Upper lobe of right lung (tissue), 1 donor: ENCODE data around the gene DENND1B. TPM values are rescaled to one million over a fixed set of nuclear protein-coding genes. Genes with fewer than 3 reads are reported as not detected.
A peak's percentile ranks its signal among the peaks of the same experiment; 100 is the strongest.

ENCODE experiments used
- ATAC-seq: fragments of 200-7000 bp; cut with Tn5 transposase; one replicate; pipeline ENCODE4 v1.9.1; 2020; ENCODE audit warnings: mild to moderate bottlenecking, moderate library complexity
- DNase-seq: peaks from one replicate; pipeline ENCODE4 v3.0.0-alpha.2; 2020
- H3K27ac ChIP-seq: fragments of 200-600 bp; one replicate; pipeline ENCODE4 v1.8.0; 2022
- H3K27me3 ChIP-seq: fragments of 200-600 bp; one replicate; pipeline ENCODE4 v1.8.0; 2022; ENCODE audit warnings: mild to moderate bottlenecking
- H3K36me3 ChIP-seq: fragments of 200-600 bp; one replicate; pipeline ENCODE4 v1.8.0; 2022
- H3K4me1 ChIP-seq: fragments of 200-600 bp; one replicate; pipeline ENCODE4 v1.8.0; 2022
- H3K4me3 ChIP-seq: fragments of 200-600 bp; one replicate; pipeline ENCODE4 v1.8.0; 2022; ENCODE audit warnings: mild to moderate bottlenecking
- H3K9me3 ChIP-seq: fragments of 200-600 bp; one replicate; pipeline ENCODE4 v1.8.0; 2022
- intact Hi-C: fragments of 100-400 bp; cut with DNase I; formaldehyde crosslinking; loops from one replicate; pipeline ENCODE4 v1.11.0; 2022
- total RNA-seq: library from RNA; stranded (reverse); fragmentation: NEBNext Ultra II Directional; extraction: Animal tissue kit (Norgen Biotek cat#: 25700); gene quantifications from one replicate; pipeline ENCODE4 v1.2.1, GENCODE V29; 2021
- TF ChIP-seq, protein P1 (sequence below): fragments of 200-600 bp; IDR thresholded peaks from one replicate; pipeline ENCODE4 v1.8.0; 2022; ENCODE audit warnings: antibody characterized with exemption
- donor health status: DM: no; HTN: yes; CAD: no; lungs with severe emphysema.

DENND1B gene
- total RNA-seq, 1 donor from 2014 or later: 20.1 TPM

DNA sequence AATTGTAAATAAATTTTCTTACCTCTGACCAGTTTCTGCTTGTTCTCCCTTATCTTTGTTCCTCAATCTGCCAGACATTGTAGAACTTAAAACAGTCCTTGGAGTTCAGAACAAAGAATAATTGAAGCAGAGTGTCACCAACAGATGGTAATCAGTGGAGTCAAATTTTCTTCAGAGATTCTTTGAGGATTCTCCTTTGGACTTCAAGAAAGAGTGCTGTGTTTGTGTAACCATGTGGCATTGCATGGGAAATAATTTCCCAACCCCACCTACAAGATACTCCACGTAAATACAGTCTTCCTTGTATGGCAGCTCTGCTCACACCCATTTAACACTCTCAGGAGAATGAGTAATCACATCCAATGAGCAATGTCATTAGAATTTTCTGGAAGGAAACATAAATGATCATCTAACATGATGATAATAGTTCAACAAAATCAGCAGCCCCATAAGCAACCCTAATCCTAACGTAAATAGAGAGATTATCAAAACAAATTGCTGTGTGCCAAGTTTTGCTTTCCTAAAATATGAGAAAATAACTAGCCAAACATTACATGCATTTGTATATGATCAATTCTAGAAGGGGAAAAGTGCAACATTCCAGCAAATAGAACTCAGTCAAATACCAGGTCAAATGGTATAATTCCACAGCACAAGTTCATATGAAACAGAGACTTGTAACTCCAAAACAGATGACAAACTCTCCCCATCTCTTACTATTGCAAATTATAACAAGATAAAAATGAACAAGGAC, 6.9 kb upstream of the DENND1B start:
- intact Hi-C loops: no loop called here
- Histone ChIP-seq H3K27me3 (no peaks in the 10 kb centered on the region), H3K27ac (no peak overlapping the region), H3K36me3 (no peaks in the 10 kb centered on the region), H3K4me1 (no peaks in the 10 kb centered on the region), H3K9me3 (no peaks in the 10 kb centered on the region), H3K4me3 (no peak overlapping the region)
- no peak for ATAC-seq
- no peak for DNase-seq
- TF ChIP-seq, protein P1, sequence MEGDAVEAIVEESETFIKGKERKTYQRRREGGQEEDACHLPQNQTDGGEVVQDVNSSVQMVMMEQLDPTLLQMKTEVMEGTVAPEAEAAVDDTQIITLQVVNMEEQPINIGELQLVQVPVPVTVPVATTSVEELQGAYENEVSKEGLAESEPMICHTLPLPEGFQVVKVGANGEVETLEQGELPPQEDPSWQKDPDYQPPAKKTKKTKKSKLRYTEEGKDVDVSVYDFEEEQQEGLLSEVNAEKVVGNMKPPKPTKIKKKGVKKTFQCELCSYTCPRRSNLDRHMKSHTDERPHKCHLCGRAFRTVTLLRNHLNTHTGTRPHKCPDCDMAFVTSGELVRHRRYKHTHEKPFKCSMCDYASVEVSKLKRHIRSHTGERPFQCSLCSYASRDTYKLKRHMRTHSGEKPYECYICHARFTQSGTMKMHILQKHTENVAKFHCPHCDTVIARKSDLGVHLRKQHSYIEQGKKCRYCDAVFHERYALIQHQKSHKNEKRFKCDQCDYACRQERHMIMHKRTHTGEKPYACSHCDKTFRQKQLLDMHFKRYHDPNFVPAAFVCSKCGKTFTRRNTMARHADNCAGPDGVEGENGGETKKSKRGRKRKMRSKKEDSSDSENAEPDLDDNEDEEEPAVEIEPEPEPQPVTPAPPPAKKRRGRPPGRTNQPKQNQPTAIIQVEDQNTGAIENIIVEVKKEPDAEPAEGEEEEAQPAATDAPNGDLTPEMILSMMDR: no peak

DNA sequence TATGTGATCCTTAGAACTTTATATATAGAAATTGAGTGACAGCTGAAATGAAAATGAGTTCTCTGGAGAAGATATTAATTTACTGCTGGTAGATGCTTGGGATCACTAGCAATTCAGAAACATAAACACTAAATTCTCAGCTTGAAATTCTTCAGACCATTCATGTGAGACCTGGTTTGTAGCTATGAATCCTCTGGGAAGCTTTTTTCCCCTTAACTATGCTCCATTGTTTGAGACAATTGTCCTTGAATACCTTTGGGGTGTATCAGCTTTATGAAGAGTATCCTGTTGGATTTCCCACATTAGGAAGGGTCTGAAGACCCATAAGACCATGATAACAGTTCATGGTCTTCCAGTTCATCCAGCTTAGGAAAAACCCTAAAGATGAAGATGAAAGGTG, 4.6 kb upstream of the DENND1B start:
- no peaks in the 10 kb centered on the region for H3K27me3 ChIP-seq
- DNase-seq: no peak
- no peak overlapping the region for H3K27ac ChIP-seq
- no peak overlapping the region for H3K4me3 ChIP-seq
- no peaks in the 10 kb centered on the region for H3K9me3 ChIP-seq
- intact Hi-C loops: no loop called here
- no peaks in the 10 kb centered on the region for H3K36me3 ChIP-seq
- TF ChIP-seq, protein P1: no peak
- peaks cover 7% of the 10 kb centered on the region for H3K4me1 ChIP-seq
- ATAC-seq: no peak

DNA sequence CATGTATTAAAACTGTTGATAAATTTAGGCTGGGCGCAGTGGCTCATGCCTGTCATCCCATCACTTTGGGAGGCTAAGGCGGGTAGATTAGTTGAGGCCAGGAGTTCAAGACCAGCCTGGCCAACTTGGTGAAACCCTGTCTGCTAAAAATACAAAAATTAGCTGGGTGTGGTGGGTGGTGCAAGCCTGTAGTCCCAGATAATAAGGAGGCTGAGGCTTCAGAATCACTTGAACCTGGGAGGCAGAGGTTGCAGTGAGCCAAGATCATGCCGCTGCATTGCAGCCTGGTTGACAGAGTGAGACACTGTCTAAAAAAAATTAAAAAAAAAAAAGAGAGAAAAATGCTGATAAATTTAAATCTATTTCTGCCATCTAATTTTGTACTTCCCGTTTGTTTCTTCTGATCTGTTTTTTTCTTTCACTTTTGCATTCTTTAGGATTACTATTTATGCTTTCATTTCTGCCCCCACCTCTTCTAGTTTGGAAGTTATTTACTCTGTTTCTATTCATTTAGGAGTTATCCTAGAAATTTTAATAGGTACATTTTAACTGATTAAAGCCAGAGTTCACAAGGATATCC, 3.2 kb upstream of the DENND1B start:
- no peaks in the 10 kb centered on the region for H3K27me3 ChIP-seq
- peaks cover 13% of the 10 kb centered on the region for H3K4me1 ChIP-seq
- intact Hi-C loops: no loop called here
- TF ChIP-seq, protein P1: no peak
- ATAC-seq: no peak
- H3K4me3 ChIP-seq: no peak overlapping the region
- H3K27ac ChIP-seq: no peak overlapping the region
- no peaks in the 10 kb centered on the region for H3K36me3 ChIP-seq
- H3K9me3 ChIP-seq: no peaks in the 10 kb centered on the region
- no peak for DNase-seq

DNA sequence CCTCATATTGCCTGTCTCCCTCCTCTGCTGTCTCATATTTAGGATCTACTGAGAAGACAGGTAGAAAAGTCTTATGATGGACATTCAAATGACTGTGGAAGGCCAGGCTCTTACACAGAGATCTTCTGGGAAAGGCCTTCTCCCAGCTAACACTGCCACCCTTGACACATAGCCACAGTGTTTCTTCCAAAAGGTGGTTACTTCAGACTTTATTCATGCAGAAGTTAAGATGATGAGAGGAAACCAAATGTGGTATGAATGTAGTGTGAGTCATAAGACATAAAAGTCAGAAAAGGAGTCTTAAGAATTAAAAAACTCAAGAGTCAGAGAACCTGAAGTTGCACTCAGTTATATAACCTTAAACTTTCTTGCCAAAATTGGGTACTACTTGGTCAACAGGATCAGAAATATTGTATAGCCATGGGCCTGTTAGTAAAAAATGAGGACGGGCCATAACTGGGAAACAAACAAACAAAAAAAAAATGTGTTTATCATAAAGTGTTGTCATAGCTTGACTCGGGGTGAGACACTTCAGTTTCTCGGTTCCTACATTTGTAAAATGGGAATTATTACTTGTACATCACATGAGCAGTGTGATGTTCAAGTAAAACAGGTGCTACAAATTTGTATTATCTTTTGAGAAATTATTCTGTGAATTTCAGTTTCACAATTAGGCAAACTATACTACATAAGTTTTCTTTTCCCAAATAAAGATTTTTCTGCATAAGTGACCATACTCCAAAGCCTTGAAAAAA, 1.2 kb upstream of the DENND1B start:
- Histone ChIP-seq H3K36me3 (no peaks in the 10 kb centered on the region), H3K4me3 (no peak overlapping the region), H3K9me3 (no peaks in the 10 kb centered on the region), H3K27me3 (no peaks in the 10 kb centered on the region), H3K4me1 (peaks cover 25% of the 10 kb centered on the region), H3K27ac (peak overlapping the region; percentile 92)
- TF ChIP-seq, protein P1: no peak
- intact Hi-C loops: no loop called here
- DNase-seq (no peak), ATAC-seq (no peak)

DNA sequence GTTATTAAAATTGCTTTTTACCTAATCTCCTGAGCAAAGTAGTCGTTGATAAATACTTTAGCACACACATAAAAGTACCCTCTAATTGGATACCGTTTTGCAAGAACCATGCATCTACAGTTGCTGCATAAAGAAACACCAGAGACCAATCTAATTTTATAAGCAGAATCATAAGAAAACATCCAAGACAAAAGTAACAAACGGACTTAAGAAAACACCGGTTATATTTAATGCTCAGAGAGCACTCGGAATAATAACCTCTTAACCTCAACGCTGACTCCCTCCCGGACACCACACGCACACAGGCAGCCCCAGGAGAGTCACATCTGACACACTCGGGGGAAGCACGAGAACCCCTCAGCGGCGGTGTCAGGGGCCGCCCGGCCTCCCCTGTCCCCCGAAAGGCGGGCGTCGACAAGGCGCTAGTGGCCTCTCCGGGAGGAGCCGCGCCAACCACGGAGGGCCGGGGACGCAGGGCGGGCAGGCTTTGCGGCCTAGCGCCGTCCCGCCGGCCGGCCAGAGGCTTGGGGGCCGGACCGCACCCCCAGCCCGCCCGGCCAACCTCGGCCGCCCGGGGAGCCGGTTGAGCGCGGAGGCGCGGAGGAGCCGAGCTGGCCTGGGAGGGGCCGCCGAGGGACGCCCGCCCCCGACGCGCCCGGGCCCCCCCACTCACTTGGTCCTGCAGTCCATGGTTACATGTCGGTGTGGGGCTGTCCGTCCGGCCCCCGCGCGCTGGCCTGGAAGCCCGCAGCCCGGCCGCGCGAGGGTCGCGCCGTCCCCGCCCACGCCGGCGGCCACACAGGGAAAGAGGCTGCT, 606 bp downstream of the DENND1B start:
- DNase-seq: peak; percentile 88
- H3K27ac ChIP-seq: peak overlapping the region; percentile 92

More for the DNA sequence above, 606 bp downstream of the DENND1B start:
- TF ChIP-seq, protein P1: no peak
- intact Hi-C loops: no loop called here
- peak overlapping the region; percentile 63 for H3K4me3 ChIP-seq
- H3K4me1 ChIP-seq: peaks cover 25% of the 10 kb centered on the region
- H3K27me3 ChIP-seq: no peaks in the 10 kb centered on the region
- peak; percentile 86 for ATAC-seq
- no peaks in the 10 kb centered on the region for H3K9me3 ChIP-seq
- no peaks in the 10 kb centered on the region for H3K36me3 ChIP-seq
